Measurements from ENCODE around the gene NRL.

NRL gene

GRCh38 chr14:24138396-24139271 lies 23.9 kb upstream of the NRL start:
- in situ Hi-C loops (cut with HindIII; ENCODE audit: low pct_unique_long_range_greater_than_20kb, low sequenced_read_pairs) = no loop called here
- no peak for DNase-seq (ENCODE audit: low read depth in 1 of 2, low spot score in 1 of 2)
- no peak for TF ChIP-seq JUND (IDR thresholded peaks at IDR 0.05; ENCODE audit: low read depth)

- in situ Hi-C loops (cut with HindIII; ENCODE audit: low pct_unique_long_range_greater_than_20kb, low sequenced_read_pairs) = no loop called here
- DNase-seq (ENCODE audit: low read depth in 1 of 2, low spot score in 1 of 2) = no peak
- no peak for TF ChIP-seq JUND (IDR thresholded peaks at IDR 0.05; ENCODE audit: low read depth)
These were observed 23.0 kb upstream of the NRL start for GRCh38 chr14:24137529-24138395.

- in situ Hi-C loops (cut with HindIII; ENCODE audit: low pct_unique_long_range_greater_than_20kb, low sequenced_read_pairs) = no loop called here
- DNase-seq (ENCODE audit: low read depth in 1 of 2, low spot score in 1 of 2) = peak in 1 of 2 experiments; percentile 59
- TF ChIP-seq JUND (IDR thresholded peaks at IDR 0.05; ENCODE audit: low read depth) = no peak
These were observed 22.2 kb upstream of the NRL start for GRCh38 chr14:24136684-24137528.

GRCh38 chr14:24135834-24136683 lies 21.3 kb upstream of the NRL start, which contains the start of gene PSME1:
Gene PSME1, plus strand, starts transcription at chr14:24136194. Its CDS starts 69 bp downstream, at chr14:24136263.
- in situ Hi-C loops (cut with HindIII; ENCODE audit: low pct_unique_long_range_greater_than_20kb, low sequenced_read_pairs) = no loop called here
- peak; percentile 71 to 92 for DNase-seq (ENCODE audit: low read depth in 1 of 2, low spot score in 1 of 2)
- TF ChIP-seq JUND (IDR thresholded peaks at IDR 0.05; ENCODE audit: low read depth) = no peak

- no peak for TF ChIP-seq JUND (IDR thresholded peaks at IDR 0.05; ENCODE audit: low read depth)
- in situ Hi-C loops (cut with HindIII; ENCODE audit: low pct_unique_long_range_greater_than_20kb, low sequenced_read_pairs) = no loop called here
- DNase-seq (ENCODE audit: low read depth in 1 of 2, low spot score in 1 of 2) = no peak
These were observed 20.8 kb upstream of the NRL start for GRCh38 chr14:24135584-24135833.

- no peak for DNase-seq (ENCODE audit: low read depth in 1 of 2, low spot score in 1 of 2)
- in situ Hi-C loops (cut with HindIII; ENCODE audit: low pct_unique_long_range_greater_than_20kb, low sequenced_read_pairs) = no loop called here
- TF ChIP-seq JUND (IDR thresholded peaks at IDR 0.05; ENCODE audit: low read depth) = no peak
These were observed 19.0 kb upstream of the NRL start for GRCh38 chr14:24133735-24134134.

- no peak for DNase-seq (ENCODE audit: low read depth in 1 of 2, low spot score in 1 of 2)
- in situ Hi-C loops (cut with HindIII; ENCODE audit: low pct_unique_long_range_greater_than_20kb, low sequenced_read_pairs) = no loop called here
- TF ChIP-seq JUND (IDR thresholded peaks at IDR 0.05; ENCODE audit: low read depth) = no peak
These were observed 18.2 kb upstream of the NRL start for GRCh38 chr14:24132976-24133375.

- peak in 1 of 2 experiments; percentile 61 for DNase-seq (ENCODE audit: low read depth in 1 of 2, low spot score in 1 of 2)
- no peak for TF ChIP-seq JUND (IDR thresholded peaks at IDR 0.05; ENCODE audit: low read depth)
- in situ Hi-C loops (cut with HindIII; ENCODE audit: low pct_unique_long_range_greater_than_20kb, low sequenced_read_pairs) = no loop called here
These were observed 17.4 kb upstream of the NRL start for GRCh38 chr14:24132061-24132685.

- in situ Hi-C loops (cut with HindIII; ENCODE audit: low pct_unique_long_range_greater_than_20kb, low sequenced_read_pairs) = no loop called here
- no peak for TF ChIP-seq JUND (IDR thresholded peaks at IDR 0.05; ENCODE audit: low read depth)
These were observed 16.8 kb upstream of the NRL start for GRCh38 chr14:24131549-24131966.

GRCh38 chr14:24130717-24131548 lies 16.2 kb upstream of the NRL start:
- in situ Hi-C loops (cut with HindIII; ENCODE audit: low pct_unique_long_range_greater_than_20kb, low sequenced_read_pairs) = no loop called here
- no peak for DNase-seq (ENCODE audit: low read depth in 1 of 2, low spot score in 1 of 2)
- TF ChIP-seq JUND (IDR thresholded peaks at IDR 0.05; ENCODE audit: low read depth) = no peak

More at GRCh38 chr14:24131549-24131966, 16.8 kb upstream of the NRL start:
- no peak for DNase-seq (ENCODE audit: low read depth in 1 of 2, low spot score in 1 of 2)

All from T47D (cell line).